Astrocyte of the spinal cord (primary cell): Measurements from ENCODE around the gene MTHFS.

Experiments used
- DNase-seq: peaks from one replicate; pipeline ENCODE4 v3.0.0; 2011; ENCODE audit warnings: low read depth, low spot score
- H3K4me3 ChIP-seq: 2 replicates; pipeline ENCODE4 v1.5.1; 2011; ENCODE audit warnings: low read depth, mild to moderate bottlenecking, low read length, moderate library complexity
- in situ Hi-C: cut with HindIII; loops from 2 replicates; pipeline ENCODE4 v1.10.0; 2017; ENCODE audit warnings: low sequenced_read_pairs
- TF ChIP-seq, protein P1 (sequence below): IDR thresholded peaks from 2 replicates; pipeline ENCODE4 v1.5.1; 2012; ENCODE audit warnings: low read depth, mild to moderate bottlenecking, low read length, inconsistent platforms

MTHFS gene

DNA sequence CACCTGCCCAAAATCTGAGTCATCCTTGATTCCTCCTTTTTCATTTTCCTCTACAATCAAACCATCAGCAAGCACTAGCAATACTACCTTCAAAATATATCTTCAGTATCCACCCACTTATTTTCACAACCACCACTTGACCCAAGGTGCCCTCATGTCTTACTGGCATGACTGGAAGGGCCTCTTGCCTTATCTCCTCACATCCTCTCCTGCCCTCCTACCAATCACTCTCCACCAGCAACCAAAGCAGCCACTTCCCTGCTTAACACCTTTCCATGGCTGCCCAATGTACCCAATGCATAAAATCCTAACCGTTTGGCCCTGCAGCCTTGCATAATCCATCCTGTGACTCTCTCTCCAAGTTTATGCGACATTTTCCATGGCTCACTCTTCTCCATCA, 76.0 kb downstream of the MTHFS start:
- TF ChIP-seq, protein P1, sequence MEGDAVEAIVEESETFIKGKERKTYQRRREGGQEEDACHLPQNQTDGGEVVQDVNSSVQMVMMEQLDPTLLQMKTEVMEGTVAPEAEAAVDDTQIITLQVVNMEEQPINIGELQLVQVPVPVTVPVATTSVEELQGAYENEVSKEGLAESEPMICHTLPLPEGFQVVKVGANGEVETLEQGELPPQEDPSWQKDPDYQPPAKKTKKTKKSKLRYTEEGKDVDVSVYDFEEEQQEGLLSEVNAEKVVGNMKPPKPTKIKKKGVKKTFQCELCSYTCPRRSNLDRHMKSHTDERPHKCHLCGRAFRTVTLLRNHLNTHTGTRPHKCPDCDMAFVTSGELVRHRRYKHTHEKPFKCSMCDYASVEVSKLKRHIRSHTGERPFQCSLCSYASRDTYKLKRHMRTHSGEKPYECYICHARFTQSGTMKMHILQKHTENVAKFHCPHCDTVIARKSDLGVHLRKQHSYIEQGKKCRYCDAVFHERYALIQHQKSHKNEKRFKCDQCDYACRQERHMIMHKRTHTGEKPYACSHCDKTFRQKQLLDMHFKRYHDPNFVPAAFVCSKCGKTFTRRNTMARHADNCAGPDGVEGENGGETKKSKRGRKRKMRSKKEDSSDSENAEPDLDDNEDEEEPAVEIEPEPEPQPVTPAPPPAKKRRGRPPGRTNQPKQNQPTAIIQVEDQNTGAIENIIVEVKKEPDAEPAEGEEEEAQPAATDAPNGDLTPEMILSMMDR, result no peak
- H3K4me3 ChIP-seq, result no peak overlapping the region
- no peak for DNase-seq
- in situ Hi-C loops, result no loop called here

DNA sequence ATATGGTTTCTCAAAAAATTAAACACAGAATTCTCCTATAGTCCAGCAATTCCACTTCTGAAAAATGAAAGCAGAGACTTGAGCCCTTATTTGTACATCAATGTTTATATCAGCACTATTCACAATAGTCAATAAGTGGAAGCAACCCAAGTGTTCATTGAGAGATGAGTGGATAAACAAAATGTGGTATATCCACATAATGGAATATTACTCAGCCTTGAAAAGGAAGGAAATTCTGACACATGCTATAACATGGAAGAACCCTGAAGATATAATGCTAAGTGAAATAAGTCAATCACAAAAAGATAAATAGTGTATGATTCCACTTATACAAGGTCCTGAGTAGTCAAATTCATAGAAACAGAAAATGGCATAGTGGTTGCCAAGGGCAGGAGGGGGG, 76.6 kb downstream of the MTHFS start:
- H3K4me3 ChIP-seq, result no peak overlapping the region
- TF ChIP-seq, protein P1, result no peak
- DNase-seq, result no peak
- in situ Hi-C loops, result no loop called here

- no peak overlapping the region for H3K4me3 ChIP-seq
- DNase-seq, result no peak
- TF ChIP-seq, protein P1, result no peak
- in situ Hi-C loops, result no loop called here
Observed at GRCh38 chr15:79816571-79816970, 80.2 kb downstream of the MTHFS start.

DNA sequence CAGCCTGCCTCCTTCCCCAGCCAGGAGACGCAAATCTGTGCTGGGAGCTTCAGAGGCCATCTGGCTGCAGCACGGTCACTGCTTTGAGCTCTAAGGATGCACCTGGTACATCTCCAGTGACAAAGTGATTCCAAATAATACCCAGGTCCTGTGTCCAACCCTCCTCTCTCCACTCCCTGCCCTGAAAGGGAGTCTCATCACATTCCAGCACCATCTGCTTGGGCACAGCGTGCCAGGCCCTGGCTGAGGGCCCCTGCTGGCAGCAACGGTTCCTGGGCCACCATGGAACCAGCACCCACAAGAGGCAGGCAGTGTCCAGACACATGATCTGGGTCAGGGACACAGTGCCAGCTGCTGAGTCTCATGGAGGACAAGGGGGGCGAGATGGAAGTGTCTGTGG, 81.3 kb downstream of the MTHFS start:
- in situ Hi-C loops, result no loop called here
- no peak for DNase-seq
- TF ChIP-seq, protein P1, result no peak
- no peak overlapping the region for H3K4me3 ChIP-seq

DNA sequence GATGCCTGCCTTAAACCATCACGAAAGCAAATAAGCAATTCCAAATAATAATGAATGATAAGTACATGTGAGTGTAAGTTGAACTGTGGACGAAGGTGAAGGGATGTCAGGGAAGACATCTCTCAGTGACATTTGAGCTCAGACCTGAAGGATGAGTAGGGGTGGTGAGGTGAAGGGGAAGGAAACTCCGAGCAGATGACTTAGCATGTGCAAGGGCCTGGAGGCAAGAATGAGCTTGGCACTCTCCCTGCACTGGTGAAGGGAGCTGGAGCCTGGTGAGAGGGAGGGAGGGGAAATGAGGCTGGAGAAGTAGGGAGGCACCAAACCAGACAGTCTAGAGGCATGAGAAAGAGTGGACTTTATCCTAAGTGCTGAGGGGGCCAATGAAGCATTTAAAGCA, 84.3 kb downstream of the MTHFS start:
- DNase-seq, result no peak
- TF ChIP-seq, protein P1, result no peak

GRCh38 chr15:79811406-79812405, 85.1 kb downstream of the MTHFS start:
- TF ChIP-seq, protein P1, result no peak
- peak; percentile 28 for DNase-seq
- no peak overlapping the region for H3K4me3 ChIP-seq
- in situ Hi-C loops, result no loop called here

More for the DNA sequence above, 84.3 kb downstream of the MTHFS start:
- H3K4me3 ChIP-seq, result no peak overlapping the region
- in situ Hi-C loops, result no loop called here
